DMS 273 (cell line): ENCODE results near the gene MAP3K4.

Experiments
- DNase-seq: peaks from one replicate; lab custom pipeline; 2025; ENCODE audit not compliant: unreplicated experiment; lab: John Stamatoyannopoulos, UW

Gene MAP3K4

DNA sequence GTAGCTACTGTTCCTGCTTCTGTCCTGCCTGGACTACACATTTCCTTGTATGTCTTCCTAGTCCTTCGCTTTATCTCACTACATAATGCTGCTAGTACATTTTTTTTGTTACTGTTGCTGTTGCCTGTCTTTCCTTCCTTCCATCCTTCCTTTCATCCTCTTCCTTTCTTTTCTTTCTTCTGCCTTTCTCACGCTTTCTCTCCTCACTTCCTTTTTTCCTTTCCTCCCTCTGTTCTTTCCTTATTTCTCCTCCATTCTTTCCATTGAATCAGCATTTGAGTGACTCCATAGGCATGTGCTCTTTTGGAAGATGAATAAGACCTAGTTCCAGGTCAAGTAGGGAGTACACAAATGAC is 46.3 kb downstream of the MAP3K4 start:
- DNase-seq, result no peak

DNA sequence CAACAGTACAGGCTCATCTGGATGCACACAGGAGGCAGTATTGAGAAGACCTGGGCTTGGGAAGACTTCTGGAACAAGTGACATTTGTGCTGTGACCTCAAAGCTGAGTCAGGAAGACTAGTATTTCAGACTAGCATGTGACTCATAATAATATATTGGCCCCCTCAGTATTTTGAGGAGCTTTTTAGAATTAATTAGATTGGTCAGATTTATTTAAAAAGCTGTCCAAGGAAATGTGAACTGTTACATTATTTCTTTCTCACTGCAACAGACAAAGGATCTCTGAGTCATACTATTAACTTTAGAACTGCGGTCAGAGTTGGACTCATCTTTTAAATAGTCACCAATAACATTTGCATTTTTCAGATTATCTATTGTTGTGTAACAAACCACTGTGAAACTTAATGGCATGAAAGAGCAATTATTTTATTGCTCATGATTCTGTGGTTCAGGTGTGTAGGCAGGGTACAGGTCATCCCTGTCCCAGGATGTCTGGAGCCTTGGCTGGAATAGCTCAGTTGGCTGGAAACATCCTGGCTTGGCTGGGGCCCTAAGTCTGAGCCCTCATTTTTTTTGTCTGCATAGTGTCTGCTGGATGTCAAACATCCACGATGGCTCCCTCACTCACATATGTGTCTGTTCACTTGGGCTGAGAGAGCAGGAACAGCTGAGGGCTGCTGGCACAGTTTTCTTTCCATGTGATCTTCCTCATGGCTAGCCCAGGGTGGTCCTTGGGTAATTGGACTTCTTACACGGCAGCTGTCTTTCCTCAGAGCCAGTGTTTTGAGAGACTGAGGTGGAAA is 46.9 kb downstream of the MAP3K4 start:
- no peak for DNase-seq

DNA sequence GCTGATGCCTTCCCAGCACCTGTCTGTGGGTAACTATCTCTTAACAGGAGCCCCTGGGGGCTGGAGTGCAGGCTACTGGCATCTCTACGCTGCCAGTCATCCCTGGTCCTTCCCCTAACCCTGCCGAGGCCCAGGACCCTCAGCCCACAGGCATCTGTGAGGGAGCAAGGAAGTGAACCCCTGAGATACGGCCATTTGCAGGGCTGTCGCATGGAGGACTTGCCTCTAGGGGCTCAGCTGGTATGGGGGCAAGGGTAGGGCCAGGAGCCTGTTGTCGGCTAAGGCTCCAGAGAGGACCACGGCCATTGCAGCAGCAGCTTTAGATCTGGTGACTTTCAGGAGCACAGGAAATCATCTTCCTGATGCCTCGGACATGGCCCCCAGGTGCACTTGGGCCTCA is 49.7 kb downstream of the MAP3K4 start:
- no peak for DNase-seq

DNA sequence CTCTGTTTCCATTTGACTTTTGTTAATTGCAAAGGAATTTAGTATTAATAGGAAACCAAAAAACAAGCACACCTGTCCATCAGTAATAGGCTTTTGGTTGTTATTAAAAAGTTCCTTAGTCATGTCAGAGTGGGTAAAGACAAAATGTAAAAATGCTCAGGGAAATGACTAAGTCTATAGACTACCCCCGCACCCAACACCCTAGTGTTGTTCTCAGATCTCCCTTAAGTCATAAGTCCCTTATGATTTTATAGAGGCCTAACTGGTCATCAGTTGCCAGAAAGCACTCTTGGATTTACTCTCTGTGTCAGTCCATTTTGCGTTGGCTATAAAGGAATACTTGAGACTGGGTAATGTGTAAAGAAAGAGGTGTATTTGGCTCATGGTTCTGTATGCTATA is 52.8 kb downstream of the MAP3K4 start:
- no peak for DNase-seq

DNA sequence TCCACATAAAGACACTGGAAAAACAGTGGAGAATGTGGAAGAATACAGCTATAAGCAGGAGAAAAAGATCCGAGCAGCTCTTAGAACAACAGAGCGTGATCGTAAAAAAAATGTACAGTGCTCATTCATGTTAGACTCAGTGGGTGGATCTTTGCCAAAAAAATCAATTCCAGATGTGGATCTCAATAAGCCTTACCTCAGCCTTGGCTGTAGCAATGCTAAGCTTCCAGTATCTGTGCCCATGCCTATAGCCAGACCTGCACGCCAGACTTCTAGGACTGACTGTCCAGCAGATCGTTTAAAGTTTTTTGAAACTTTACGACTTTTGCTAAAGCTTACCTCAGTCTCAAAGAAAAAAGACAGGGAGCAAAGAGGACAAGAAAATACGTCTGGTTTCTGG is 57.1 kb downstream of the MAP3K4 start:
- no peak for DNase-seq

DNA sequence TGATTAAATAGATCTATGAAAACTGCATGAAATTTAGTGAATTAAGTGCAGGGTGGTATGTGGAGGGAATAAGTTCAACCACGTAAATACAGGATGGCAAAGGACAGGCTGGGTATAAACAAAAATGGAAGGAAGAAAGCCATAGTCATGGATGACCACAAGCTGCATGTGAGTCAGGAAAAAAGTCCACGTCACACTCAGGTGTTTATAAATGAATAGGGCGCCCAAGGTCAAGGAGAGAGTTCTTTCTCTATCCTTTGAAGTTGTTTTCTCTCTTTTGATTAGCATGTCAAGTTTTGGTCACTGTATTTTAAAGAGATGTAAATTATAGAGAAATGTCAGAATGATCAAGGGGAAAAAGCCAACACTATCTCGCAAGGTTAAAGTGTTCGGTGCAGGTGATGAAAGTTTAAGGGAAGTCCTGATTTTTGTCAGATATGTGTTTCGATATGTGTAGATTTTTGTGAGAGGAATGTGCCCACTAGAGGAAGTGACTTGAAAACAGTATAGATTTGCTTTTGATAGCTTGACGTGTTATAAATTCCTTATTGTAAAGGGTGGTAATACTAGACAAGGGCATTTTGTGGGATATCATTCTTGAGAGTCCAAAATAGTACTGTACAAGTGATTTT is 58.7 kb downstream of the MAP3K4 start:
- no peak for DNase-seq

DNA sequence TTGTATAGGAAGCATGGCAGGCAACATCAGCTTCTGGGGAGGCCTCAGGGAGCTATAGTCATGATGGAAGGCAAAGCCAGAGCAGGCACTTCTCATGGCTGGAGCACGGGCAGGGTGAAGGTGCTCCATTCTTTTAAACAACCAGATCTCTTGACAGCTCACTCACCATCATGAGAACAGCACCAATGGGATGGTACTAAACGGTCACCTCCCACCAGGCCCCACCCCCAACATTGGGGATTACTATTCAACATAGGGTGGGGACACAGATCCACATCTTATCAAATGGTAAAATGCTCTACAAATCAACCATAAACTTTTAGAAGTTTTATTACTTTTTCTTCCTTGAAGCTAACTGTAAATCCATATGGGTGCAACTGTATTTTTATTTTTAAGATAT is 61.5 kb downstream of the MAP3K4 start:
- no peak for DNase-seq

DNA sequence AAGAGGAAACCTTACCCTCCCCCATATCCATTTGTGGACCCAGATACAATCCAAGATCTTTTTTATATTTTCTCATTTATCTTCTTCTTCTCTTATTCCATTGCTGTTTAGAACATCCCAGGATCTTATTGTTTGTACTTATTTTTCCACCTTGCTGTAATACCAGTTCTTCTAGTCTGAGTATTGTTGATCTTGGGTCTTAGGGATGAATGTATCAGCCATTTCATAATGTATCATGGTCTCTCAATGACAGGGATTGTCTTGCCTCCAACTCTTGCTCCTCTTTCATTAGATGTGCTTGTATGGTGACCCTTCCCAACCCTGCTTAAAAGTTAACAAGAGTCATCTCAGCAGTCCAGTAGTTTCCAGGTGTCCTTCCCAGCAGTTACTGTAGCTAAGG is 63.3 kb downstream of the MAP3K4 start:
- DNase-seq, result no peak

DNA sequence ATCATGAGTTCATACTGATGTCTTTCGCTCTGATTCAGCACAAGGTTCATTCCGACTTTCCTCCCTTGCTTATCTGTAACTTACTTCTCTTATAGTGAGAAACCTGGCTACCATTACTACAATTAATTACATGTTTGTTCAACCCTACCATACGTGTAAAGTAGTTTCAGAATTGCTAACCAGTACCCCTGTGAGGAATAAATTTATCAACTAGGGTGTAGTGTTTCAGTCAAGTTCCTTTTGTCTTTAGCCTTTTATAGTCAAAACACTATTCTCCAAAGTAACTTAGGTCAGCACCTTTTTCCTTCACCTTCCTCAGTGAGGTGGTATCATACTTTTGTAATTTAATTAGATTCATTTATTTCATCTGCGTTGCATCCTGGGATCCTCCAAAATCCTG is 64.9 kb downstream of the MAP3K4 start:
- no peak for DNase-seq

DNA sequence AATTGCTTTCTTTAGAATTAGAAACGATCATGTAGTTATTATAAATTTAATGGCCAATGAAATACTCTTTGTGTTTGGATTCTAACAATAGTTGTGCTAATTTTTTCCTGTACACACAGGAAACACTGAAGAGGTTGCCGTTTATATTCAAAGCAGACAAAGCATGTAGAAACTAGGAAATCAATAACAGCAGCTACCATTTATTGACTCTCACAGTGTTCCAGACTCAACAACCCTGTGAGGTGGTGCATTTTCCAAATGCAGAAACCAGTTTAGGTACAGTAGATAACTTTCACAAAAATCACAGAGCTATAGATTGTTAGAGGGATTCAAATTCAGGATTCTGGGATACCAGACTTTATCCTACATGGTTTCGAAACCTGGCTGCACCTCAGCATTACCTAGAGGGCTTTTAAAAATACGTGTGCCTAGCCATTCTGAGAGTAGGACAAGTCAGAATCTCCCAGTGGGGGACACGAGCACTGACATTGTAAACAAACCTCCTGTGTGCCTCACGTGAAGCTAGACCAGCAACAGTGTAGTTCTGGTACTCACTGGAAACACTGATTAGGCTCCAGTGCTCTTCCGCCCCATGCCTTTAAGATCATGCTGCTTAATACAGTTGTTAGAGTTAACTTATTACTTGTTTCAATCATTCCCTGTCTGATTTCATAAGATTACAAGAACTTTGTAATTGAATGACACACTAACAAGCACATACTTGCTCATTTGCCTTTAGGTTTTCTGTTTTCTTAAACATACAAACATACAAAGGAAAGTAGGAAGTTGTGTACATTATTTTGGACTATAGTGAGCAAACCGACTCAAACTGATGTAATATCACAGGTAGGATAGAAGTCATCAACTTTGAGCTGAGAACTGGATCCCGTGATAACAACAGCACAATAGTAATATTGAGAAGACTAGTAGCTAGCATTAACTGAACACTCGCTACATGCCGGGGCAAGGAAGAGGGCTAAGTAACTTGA is 65.8 kb downstream of the MAP3K4 start:
- DNase-seq, result no peak

DNA sequence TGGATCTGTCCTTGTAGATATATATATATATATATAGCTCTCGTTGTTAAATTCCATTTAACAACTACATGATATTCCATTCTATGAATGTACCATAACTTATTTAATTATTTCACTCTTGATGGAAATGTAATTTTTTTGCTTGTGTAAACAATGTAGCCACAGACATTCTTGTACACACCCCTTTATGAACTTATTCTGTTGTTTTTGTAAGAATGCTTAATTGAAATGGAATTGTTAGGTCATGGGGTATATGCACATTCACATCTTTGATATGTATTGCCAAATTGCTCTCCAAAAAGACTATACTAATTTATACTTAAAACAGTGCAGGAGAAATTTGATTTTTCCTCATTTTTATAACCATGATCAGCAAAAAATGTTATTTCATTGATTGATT is 67.2 kb downstream of the MAP3K4 start:
- no peak for DNase-seq

DNA sequence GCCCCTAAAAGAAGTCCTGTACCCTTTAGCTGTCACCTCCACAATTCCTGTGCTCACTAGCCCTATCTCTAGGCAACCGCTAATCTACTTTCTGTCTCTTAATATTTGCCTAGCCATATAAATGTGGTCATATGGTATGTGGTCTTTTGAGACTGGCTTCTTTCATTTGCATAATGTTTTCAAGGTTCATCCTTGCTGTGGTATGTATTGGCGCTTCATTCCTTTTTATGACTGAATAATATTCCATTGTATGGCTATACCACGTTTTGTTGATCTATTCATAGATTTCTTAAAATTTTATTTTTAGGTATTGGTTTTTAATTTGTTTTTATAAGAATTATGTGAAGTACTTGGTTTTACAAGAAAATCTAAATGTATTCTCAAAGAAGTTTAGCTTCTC is 70.0 kb downstream of the MAP3K4 start:
- no peak for DNase-seq

DNA sequence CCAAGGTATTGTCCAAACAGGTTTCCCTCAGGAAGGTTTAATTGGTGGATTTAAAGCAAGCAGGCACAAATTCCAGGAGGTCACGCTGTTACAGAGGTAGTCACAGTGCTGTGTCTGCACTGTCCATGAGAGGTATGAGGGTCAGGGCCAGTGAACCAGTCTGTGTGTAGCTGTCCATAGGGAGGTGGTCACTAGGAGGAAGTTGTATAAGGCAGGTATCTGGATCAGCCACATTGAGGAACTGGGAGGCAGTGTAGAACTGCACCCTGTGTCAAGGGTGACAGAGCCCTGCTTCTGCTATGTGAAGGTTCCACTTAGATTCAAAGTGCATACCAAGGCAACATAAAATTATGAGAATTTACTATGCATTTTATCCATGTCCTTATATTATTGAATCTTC is 73.3 kb downstream of the MAP3K4 start:
- DNase-seq, result no peak

DNA sequence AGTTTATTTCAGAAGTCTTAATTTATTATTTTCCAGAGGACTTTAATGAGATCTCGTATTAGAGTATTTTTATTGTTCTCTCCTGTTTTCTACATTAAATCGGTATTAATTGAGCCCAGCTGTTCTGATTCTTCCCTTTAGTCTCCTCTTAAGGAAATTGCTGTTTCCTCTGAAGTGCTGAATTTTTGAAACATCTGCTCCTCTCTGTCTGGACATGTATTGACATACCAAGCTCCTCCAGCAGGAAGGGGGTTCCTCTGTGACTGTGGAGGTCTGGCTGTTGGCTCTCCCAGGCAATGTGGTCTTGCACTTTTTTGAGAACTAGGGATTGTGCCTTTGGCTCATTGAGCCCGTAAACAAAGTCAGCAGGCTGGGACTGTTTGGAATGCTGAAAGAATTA is 74.9 kb downstream of the MAP3K4 start:
- peak; percentile 70 for DNase-seq

DNA sequence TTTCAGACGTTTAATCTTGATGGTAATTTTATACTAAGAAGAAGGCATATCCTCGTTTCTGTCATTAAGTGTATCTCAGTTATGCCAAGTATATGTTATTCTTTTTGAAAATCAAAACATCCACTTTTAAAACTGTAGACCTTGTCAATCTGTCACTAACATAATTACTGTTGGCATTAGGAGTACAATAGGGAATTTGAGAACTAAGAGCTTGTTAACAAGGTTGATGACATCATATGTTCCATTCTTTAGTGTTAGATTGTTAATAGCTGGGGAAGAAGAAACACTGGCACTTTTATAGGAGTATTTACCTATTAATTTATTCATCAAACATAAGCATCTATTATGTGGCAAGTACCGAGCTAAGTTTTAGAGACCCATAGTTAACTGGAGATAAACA is 76.2 kb downstream of the MAP3K4 start:
- DNase-seq, result peak; percentile 27

DNA sequence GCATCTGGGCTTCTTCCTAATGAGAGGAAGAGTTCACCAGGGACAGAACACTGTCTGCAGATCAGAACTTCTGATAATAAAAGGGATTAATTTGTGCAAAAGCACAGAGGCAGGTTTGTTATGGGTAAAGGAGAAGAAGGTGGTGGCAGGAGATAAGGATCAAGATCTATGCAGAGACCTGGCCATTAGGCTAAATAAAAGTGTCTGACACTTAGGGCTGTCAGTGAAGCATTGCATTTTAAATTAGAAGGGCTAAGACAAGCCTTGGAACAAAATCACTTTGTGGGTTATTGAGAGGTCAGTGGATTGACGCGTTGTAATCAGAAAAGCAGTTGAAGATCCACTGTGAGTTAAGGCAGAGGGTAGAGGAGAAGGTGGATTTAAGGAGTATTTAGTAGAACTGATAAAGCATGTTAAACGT is 76.8 kb downstream of the MAP3K4 start:
- DNase-seq, result no peak

DNA sequence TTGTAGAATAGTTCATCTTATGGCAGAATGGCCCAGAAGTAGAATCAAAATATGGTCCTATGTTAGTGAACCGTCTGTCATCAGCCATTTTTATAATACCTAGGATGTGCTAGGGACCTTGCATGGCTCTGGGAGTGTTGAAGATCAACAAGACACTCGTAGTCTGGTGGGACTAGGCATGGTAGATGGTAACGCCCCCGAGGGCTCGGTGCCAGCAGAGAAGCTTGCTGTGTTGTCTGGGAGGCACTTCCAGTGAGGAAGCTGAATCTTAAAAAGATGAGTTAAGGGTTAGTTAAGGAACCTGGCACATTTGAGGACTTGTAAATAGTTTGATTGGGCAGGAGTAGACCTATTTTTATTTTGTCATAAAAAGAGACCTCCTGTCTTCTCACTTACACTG is 82.4 kb downstream of the MAP3K4 start:
- no peak for DNase-seq

DNA sequence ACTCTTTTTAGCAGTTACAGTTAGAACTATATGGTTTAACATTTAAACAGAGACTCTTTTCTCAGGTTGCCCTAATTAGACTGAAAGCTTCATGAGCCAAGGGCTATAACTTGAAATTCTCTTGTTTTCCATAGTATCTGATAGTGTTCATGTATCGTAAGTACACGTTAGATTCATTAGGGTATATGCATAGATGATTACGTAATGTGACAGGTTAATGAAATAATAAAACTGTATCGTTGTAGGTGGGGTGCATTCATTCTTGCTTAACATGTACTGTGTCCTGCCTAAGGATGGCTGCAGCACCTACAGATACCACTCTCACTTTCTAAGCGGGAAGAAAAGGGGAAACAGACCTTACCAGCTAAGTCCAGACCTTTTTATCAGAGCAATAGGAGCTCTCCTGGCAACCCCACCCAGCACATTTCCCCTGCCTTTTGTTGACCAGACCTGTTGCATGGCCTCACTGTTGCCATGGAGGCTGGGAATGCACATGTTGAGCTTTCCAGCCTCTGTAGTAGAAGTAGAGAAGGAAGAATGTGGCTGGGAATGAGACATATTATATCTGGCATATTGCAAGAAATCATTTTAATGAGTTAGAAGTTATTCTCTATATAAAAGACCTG is 83.0 kb downstream of the MAP3K4 start:
- no peak for DNase-seq

DNA sequence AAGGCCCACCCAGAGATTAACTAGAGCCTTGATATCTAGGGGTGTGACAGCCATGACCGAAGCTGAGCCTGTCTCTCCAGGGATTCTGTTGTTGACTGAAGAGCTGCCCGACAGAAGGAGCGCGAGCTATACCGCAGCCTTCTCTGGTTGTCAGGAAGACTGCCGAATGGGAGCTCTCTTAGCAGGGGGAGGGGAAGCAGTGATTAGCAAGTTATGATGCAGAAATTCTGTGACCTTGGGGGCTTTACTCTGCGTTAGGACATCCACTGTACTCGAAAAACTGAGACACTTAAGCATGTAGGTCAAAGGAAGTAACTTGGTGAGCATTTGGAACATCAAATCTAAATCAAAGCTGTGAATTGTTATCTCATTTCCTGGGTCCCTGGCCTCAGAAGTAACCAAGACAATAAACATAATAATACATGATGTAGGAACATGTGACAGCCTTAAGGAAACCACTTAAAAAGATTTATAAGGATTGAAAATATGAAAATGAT is 84.7 kb downstream of the MAP3K4 start:
- DNase-seq, result no peak

DNA sequence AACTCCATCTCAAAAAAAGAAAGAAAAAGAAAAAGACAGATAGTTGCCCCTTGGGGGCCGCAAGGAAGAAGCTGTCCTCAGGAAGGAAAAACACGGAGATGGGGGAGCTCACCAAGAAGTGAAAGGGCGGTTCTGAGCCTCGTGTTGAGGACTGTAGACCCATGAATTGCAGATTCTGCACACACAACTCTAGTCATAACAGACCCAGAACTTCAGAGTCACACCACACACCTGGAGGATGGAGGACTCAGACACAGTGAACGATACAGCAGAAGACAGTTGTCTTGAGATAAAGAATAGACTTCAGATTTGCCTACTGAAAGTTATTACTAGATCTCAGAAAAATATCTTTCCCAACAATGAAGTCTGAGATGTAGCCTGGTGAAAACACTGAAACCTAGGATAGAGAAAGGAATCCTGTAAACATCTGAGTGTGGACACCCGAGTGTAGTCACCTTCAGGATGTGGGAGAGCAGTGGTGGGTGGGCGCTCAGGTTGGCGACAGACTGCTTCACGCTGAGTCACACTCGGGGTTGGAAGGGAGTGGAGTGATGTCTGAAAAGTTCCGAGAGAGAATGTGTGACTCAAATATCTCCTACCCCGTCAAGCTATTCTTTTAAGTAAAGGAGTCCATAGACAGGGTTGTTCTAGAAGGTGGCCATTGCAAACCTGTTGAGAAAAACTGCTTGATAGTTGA is 88.1 kb downstream of the MAP3K4 start:
- no peak for DNase-seq
